Lower lobe of right lung (tissue), 2 donors: ENCODE measurements around the gene OR56A3. TPM values are rescaled to one million over a fixed set of nuclear protein-coding genes. Genes with fewer than 3 reads are reported as not detected.

ENCODE experiments used
- ATAC-seq, 2 donors: fragments of 200-7000 bp; cut with Tn5 transposase; one replicate each; pipeline ENCODE4 v1.9.1; 2020 to 2022; ENCODE audit warnings: mild to moderate bottlenecking in 2 of 2, moderate library complexity in 2 of 2
- DNase-seq: peaks from one replicate; pipeline ENCODE4 v3.0.0-alpha.2; 2020
- H3K27ac ChIP-seq: fragments of 200-600 bp; one replicate; pipeline ENCODE4 v1.8.0; 2022
- H3K27me3 ChIP-seq: fragments of 200-600 bp; one replicate; pipeline ENCODE4 v1.8.0; 2022; ENCODE audit warnings: low read depth
- H3K36me3 ChIP-seq: fragments of 200-600 bp; one replicate; pipeline ENCODE4 v1.8.0; 2022; ENCODE audit warnings: mild to moderate bottlenecking
- H3K4me1 ChIP-seq: fragments of 200-600 bp; one replicate; pipeline ENCODE4 v1.8.0; 2022
- H3K4me3 ChIP-seq: fragments of 200-600 bp; one replicate; pipeline ENCODE4 v1.8.0; 2022; ENCODE audit warnings: mild to moderate bottlenecking
- H3K9me3 ChIP-seq: fragments of 200-600 bp; one replicate; pipeline ENCODE4 v1.8.0; 2022
- intact Hi-C: fragments of 100-400 bp; cut with DNase I; formaldehyde crosslinking; loops from one replicate; pipeline ENCODE4 v1.11.0; 2022
- total RNA-seq: library from RNA; stranded (reverse); fragmentation: NEBNext Ultra II Directional; extraction: Animal tissue kit (Norgen Biotek cat#: 25700); gene quantifications from one replicate; pipeline ENCODE4 v1.2.1, GENCODE V29; 2021
- TF ChIP-seq, protein P1 (sequence below): fragments of 200-600 bp; IDR thresholded peaks from one replicate; pipeline ENCODE4 v1.8.0; 2022; ENCODE audit warnings: antibody characterized with exemption, mild to moderate bottlenecking
- donor health status: DM: no; HTN: yes; CAD: no; lungs with severe emphysema.

Gene OR56A3
- total RNA-seq, 1 donor from 2014 or later, result not detected

- Histone ChIP-seq H3K4me1 (no peaks in the 10 kb centered on the region), H3K27ac (no peak overlapping the region), H3K27me3 (no peaks in the 10 kb centered on the region), H3K36me3 (no peaks in the 10 kb centered on the region), H3K4me3 (no peak overlapping the region), H3K9me3 (no peaks in the 10 kb centered on the region)
- intact Hi-C loops, result no loop called here
- DNase-seq (no peak), ATAC-seq (peak; percentile 27 to 33)
- TF ChIP-seq, protein P1, sequence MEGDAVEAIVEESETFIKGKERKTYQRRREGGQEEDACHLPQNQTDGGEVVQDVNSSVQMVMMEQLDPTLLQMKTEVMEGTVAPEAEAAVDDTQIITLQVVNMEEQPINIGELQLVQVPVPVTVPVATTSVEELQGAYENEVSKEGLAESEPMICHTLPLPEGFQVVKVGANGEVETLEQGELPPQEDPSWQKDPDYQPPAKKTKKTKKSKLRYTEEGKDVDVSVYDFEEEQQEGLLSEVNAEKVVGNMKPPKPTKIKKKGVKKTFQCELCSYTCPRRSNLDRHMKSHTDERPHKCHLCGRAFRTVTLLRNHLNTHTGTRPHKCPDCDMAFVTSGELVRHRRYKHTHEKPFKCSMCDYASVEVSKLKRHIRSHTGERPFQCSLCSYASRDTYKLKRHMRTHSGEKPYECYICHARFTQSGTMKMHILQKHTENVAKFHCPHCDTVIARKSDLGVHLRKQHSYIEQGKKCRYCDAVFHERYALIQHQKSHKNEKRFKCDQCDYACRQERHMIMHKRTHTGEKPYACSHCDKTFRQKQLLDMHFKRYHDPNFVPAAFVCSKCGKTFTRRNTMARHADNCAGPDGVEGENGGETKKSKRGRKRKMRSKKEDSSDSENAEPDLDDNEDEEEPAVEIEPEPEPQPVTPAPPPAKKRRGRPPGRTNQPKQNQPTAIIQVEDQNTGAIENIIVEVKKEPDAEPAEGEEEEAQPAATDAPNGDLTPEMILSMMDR, result no peak
These were observed 50.1 kb downstream of the OR56A3 start for GRCh38 chr11:5992150-5992549.

DNA sequence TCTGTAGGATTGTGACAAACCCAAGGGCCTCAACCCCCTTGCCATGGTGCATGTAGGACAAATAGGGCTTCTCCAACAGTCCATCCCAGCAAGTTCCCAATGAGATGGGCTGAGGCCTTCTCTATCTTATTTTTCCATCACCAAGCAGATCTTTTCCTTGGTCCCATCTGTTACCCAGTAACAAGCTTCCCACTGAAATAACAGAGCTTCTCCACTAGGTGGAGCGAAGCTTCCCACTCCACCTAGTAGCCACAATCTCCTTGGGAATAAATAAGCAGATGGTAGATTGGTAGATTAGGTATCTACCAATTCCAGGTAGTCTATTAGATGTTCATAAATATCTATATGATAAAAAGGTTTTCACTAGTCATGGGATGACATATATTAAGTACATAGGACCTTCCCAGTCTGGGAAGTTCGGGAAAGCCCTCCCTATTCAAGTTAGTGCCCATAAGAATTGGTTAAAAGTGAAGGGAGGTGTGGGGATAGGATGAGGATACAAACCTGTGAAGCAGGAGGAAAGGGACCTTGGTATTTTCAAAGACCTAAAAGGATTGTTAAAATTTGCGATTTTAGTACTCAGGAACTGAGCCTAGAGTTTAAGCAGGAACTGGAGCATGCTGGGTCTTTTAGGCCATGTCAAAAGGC is 50.7 kb downstream of the OR56A3 start:
- intact Hi-C loops, result no loop called here
- no peaks in the 10 kb centered on the region for H3K9me3 ChIP-seq
- H3K27ac ChIP-seq, result no peak overlapping the region
- ATAC-seq, result peak; percentile 46 to 47
- no peak for DNase-seq
- no peaks in the 10 kb centered on the region for H3K4me1 ChIP-seq
- TF ChIP-seq, protein P1, result peak; percentile 44
- no peaks in the 10 kb centered on the region for H3K27me3 ChIP-seq
- no peaks in the 10 kb centered on the region for H3K36me3 ChIP-seq
- H3K4me3 ChIP-seq, result no peak overlapping the region

DNA sequence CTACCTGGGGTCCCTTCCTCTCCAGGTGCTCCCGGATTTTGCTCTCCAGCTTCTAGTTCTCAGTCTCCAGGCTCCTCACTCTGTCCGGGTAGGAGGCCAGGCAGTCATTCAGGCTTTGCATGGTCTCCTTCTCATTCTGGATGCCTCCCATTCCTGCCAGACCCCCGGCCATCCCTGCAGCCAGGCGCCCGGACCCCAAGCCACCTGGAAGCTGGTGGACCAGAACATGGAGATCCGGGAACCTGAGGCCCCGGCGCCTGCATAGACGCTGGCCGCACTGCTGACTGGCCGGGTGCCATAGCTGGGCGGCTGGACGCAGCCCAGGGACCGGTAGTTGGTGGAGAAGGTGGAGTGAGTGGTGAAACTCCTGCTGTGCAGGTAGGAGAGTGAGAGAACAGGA is 52.7 kb downstream of the OR56A3 start:
- Histone ChIP-seq H3K4me1 (no peaks in the 10 kb centered on the region), H3K27ac (no peak overlapping the region), H3K36me3 (no peaks in the 10 kb centered on the region), H3K9me3 (no peaks in the 10 kb centered on the region), H3K4me3 (no peak overlapping the region), H3K27me3 (no peaks in the 10 kb centered on the region)
- DNase-seq (no peak), ATAC-seq (no peak)
- intact Hi-C loops, result no loop called here
- TF ChIP-seq, protein P1, result no peak

Other genes starting within 250 kb of the OR56A3 start
- not detected for gene OR56B1, start 205.8 kb upstream of the OR56A3 start, total RNA-seq
- gene OR52N4, start 188.0 kb upstream of the OR56A3 start, total RNA-seq, result not detected
- gene OR52N5, start 158.9 kb upstream of the OR56A3 start, total RNA-seq, result not detected
- not detected for gene OR52N1, start 151.0 kb upstream of the OR56A3 start, total RNA-seq
- gene OR52N2, start 133.3 kb upstream of the OR56A3 start, total RNA-seq, result not detected
- gene OR52E6, start 100.4 kb upstream of the OR56A3 start, total RNA-seq, result not detected
- gene OR52E8, start 84.6 kb upstream of the OR56A3 start, total RNA-seq, result not detected
- not detected for gene OR52E4, start 61.6 kb upstream of the OR56A3 start, total RNA-seq
- gene OR52E5, start 49.0 kb upstream of the OR56A3 start, total RNA-seq, result not detected
- gene OR56A5, start 26.2 kb downstream of the OR56A3 start, total RNA-seq, result not detected
- gene OR52L1, start 44.7 kb downstream of the OR56A3 start, total RNA-seq, result not detected
- not detected for gene OR56A4, start 64.7 kb downstream of the OR56A3 start, total RNA-seq
- gene OR56A1, start 88.5 kb downstream of the OR56A3 start, total RNA-seq, result not detected
- not detected for gene OR56B4, start 165.4 kb downstream of the OR56A3 start, total RNA-seq
- gene OR52B2, start 228.1 kb downstream of the OR56A3 start, total RNA-seq, result not detected